22Rv1 (cell line): ENCODE data around the gene FAM221B.

ENCODE experiments used
- ZFX ChIP-seq: fragments of 450-650 bp; IDR thresholded peaks from 2 replicates; pipeline ENCODE4 v1.6.1; 2017; ENCODE audit warnings: antibody characterized with exemption, borderline replicate concordance
- TF ChIP-seq, protein P1 (sequence below): fragments of 450-650 bp; IDR thresholded peaks from 2 replicates; pipeline ENCODE4 v1.5.1; 2017; ENCODE audit warnings: mild to moderate bottlenecking

DNA sequence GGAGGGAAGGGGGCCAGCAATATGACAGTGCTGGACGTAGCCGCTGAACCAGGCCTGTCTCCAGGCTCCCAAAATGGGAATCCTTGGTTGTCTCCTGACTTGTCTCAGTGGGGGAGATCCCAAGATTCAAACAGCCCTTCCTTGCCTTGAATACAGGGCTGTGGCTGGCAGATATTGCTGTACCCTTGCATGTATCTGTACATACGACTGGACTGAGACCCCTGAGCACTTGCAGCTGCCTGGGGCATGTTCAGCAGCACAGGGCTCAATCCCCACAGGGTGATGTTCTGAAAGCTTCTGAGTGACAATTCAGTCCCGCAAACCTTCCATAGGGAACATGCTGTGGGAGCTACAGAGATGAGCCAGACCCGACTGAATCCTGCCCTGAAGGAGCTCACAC lies 28.4 kb upstream of the FAM221B start:
- TF ChIP-seq, protein P1, sequence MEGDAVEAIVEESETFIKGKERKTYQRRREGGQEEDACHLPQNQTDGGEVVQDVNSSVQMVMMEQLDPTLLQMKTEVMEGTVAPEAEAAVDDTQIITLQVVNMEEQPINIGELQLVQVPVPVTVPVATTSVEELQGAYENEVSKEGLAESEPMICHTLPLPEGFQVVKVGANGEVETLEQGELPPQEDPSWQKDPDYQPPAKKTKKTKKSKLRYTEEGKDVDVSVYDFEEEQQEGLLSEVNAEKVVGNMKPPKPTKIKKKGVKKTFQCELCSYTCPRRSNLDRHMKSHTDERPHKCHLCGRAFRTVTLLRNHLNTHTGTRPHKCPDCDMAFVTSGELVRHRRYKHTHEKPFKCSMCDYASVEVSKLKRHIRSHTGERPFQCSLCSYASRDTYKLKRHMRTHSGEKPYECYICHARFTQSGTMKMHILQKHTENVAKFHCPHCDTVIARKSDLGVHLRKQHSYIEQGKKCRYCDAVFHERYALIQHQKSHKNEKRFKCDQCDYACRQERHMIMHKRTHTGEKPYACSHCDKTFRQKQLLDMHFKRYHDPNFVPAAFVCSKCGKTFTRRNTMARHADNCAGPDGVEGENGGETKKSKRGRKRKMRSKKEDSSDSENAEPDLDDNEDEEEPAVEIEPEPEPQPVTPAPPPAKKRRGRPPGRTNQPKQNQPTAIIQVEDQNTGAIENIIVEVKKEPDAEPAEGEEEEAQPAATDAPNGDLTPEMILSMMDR, result no peak
- TF ChIP-seq ZFX, result no peak
